WERI-Rb-1 (cell line): ENCODE measurements around the gene MYO5A.

Source experiments
- DNase-seq: peaks from one replicate; pipeline ENCODE4 v3.0.0-alpha.2; 2020
- H3K27ac ChIP-seq: fragments of 250-450 bp; sonication (Bioruptor Pico); 2 replicates; pipeline ENCODE4 v1.5.1; 2020; ENCODE audit warnings: mild to moderate bottlenecking, moderate library complexity
- H3K27me3 ChIP-seq: fragments of 250-450 bp; sonication (Bioruptor Pico); 2 replicates; pipeline ENCODE4 v1.5.1; 2021; ENCODE audit warnings: mild to moderate bottlenecking, low read depth, moderate library complexity; ENCODE audit not compliant: insufficient read depth, severe bottlenecking
- H3K36me3 ChIP-seq: fragments of 250-450 bp; sonication (Bioruptor Pico); 2 replicates; pipeline ENCODE4 v1.5.1; 2020; ENCODE audit warnings: mild to moderate bottlenecking, moderate library complexity
- H3K4me3 ChIP-seq: 2 replicates; pipeline ENCODE4 v1.5.1; 2011; ENCODE audit warnings: low read depth, mild to moderate bottlenecking, control low read depth, low read length
- H3K9me3 ChIP-seq: fragments of 250-450 bp; sonication (Bioruptor Pico); 2 replicates; pipeline ENCODE4 v1.5.1; 2021; ENCODE audit warnings: mild to moderate bottlenecking, moderate library complexity; ENCODE audit not compliant: severe bottlenecking
- TF ChIP-seq, protein P1 (sequence below): IDR thresholded peaks from 2 replicates; pipeline ENCODE4 v1.5.1; 2011; ENCODE audit warnings: low read depth, mild to moderate bottlenecking, control low read depth, inconsistent platforms, low read length

The MYO5A gene

GRCh38 chr15:52385670-52386069 is 143.0 kb downstream of the MYO5A start:
- peaks cover 4% of the 10 kb centered on the region; the same call in 1 of the 2 replicates for H3K36me3 ChIP-seq
- no peaks in the 10 kb centered on the region for H3K27me3 ChIP-seq
- no peak for DNase-seq
- H3K4me3 ChIP-seq, result no peak overlapping the region
- H3K9me3 ChIP-seq, result no peaks in the 10 kb centered on the region
- TF ChIP-seq, protein P1, sequence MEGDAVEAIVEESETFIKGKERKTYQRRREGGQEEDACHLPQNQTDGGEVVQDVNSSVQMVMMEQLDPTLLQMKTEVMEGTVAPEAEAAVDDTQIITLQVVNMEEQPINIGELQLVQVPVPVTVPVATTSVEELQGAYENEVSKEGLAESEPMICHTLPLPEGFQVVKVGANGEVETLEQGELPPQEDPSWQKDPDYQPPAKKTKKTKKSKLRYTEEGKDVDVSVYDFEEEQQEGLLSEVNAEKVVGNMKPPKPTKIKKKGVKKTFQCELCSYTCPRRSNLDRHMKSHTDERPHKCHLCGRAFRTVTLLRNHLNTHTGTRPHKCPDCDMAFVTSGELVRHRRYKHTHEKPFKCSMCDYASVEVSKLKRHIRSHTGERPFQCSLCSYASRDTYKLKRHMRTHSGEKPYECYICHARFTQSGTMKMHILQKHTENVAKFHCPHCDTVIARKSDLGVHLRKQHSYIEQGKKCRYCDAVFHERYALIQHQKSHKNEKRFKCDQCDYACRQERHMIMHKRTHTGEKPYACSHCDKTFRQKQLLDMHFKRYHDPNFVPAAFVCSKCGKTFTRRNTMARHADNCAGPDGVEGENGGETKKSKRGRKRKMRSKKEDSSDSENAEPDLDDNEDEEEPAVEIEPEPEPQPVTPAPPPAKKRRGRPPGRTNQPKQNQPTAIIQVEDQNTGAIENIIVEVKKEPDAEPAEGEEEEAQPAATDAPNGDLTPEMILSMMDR, result no peak
- H3K27ac ChIP-seq, result no peak overlapping the region

- Histone ChIP-seq H3K27me3 (no peaks in the 10 kb centered on the region), H3K36me3 (peaks cover 7% of the 10 kb centered on the region; the same call in 1 of the 2 replicates), H3K4me3 (no peak overlapping the region), H3K9me3 (no peaks in the 10 kb centered on the region), H3K27ac (no peak overlapping the region)
- TF ChIP-seq, protein P1, result no peak
- no peak for DNase-seq
Observed at GRCh38 chr15:52383100-52383588, 145.5 kb downstream of the MYO5A start.

- H3K27me3 ChIP-seq, result no peaks in the 10 kb centered on the region
- no peaks in the 10 kb centered on the region for H3K9me3 ChIP-seq
- peaks cover 7% of the 10 kb centered on the region; the same call in 1 of the 2 replicates for H3K36me3 ChIP-seq
- H3K27ac ChIP-seq, result no peak overlapping the region
- no peak overlapping the region for H3K4me3 ChIP-seq
- DNase-seq, result no peak
- TF ChIP-seq, protein P1, result no peak
Observed at GRCh38 chr15:52382647-52383046, 146.0 kb downstream of the MYO5A start.

- no peaks in the 10 kb centered on the region for H3K9me3 ChIP-seq
- no peak for DNase-seq
- H3K27me3 ChIP-seq, result no peaks in the 10 kb centered on the region
- H3K36me3 ChIP-seq, result peaks cover 10% of the 10 kb centered on the region; the same call in 1 of the 2 replicates
- H3K4me3 ChIP-seq, result no peak overlapping the region
- TF ChIP-seq, protein P1, result no peak
- no peak overlapping the region for H3K27ac ChIP-seq
Observed at GRCh38 chr15:52379395-52380106, 149.1 kb downstream of the MYO5A start.

DNA sequence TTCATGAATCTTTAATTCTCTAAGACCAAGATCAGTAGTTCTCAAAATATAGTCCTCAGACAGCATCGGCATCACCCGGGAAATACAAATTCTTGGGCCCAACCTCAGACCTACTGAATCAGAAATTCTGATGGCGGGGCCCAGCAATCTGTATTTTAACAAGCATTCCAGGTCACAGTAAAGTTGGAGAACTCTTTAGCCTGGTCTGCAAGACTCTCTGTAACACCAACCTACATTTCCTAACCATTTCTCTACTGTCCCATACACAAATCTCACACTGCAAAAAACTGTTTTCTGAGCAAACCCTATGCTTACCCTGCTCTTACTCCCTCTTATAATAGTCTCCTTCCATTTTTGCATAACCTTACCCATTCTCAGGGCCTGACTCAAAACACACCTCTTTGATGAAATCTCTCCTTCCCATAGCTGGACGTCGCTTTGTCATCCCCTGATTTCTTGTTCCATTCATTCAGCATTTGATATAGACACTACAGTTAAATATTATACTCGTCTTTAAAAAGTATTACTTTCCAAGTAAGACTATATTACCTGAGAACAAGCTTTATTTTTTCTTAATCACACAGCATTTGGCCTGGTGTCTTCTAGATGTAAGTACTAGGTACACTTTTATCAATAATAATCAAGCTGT is 149.8 kb downstream of the MYO5A start:
- peaks cover 13% of the 10 kb centered on the region; the same call in 1 of the 2 replicates for H3K36me3 ChIP-seq
- TF ChIP-seq, protein P1, result no peak
- no peak overlapping the region for H3K27ac ChIP-seq
- DNase-seq, result no peak
- H3K4me3 ChIP-seq, result no peak overlapping the region
- no peaks in the 10 kb centered on the region for H3K9me3 ChIP-seq
- H3K27me3 ChIP-seq, result no peaks in the 10 kb centered on the region
